Naive thymus-derived CD4-positive, alpha-beta T cell (primary cell): Measurements from ENCODE around the gene ZC3H14. TPM values are rescaled to one million over a fixed set of nuclear protein-coding genes. Genes with fewer than 3 reads are reported as not detected.

Experiments used
- ATAC-seq: fragments of 150-1000 bp; cut with Tn5 transposase; 2 replicates; pipeline ENCODE4 v1.10.0; 2021; ENCODE audit warnings: mild to moderate bottlenecking, moderate library complexity
- CTCF ChIA-PET: fragments of 350-600 bp; sonication (Branson Sonifier 250); formaldehyde crosslinking; loops from one replicate; lab custom pipeline; 2021; ENCODE audit warnings: antibody characterized with exemption; lab: Charles Lee
- POLR2A ChIA-PET: fragments of 350-600 bp; sonication (Branson Sonifier 250); formaldehyde crosslinking; loops from one replicate; lab custom pipeline; 2021; ENCODE audit warnings: antibody characterized with exemption, inconsistent platforms; lab: Charles Lee
- DNase-seq, 9 donors: peaks; one replicate each; pipeline versions ENCODE4 v3.0.0 to v3.0.0-alpha.2; 2020 to 2022; ENCODE audit warnings: mixed read lengths in 1 of 9
- H3K27ac ChIP-seq: one replicate; pipeline ENCODE4 v1.7.0; 2013; ENCODE audit warnings: mild to moderate bottlenecking, low read depth, low read length, moderate library complexity
- H3K27me3 ChIP-seq, 2 donors: one replicate each; pipeline ENCODE4 v1.7.0; 2013; ENCODE audit warnings: low read length in 2 of 2, mild to moderate bottlenecking in 2 of 2, moderate library complexity in 2 of 2; ENCODE audit not compliant: control insufficient read depth in 2 of 2, insufficient read depth in 2 of 2
- H3K36me3 ChIP-seq, 3 experiments: 1 replicate in 2 of 3; 2 replicates in 1 of 3; pipeline ENCODE4 v1.7.0; 2013; ENCODE audit warnings: low read length in 3 of 3, mild to moderate bottlenecking in 3 of 3, moderate library complexity in 1 of 3; ENCODE audit not compliant: insufficient read depth in 3 of 3, control insufficient read depth in 2 of 3
- H3K4me1 ChIP-seq, 2 donors: one replicate each; pipeline ENCODE4 v1.7.0; 2013; ENCODE audit warnings: low read length in 2 of 2, mild to moderate bottlenecking in 2 of 2, moderate library complexity in 1 of 2; ENCODE audit not compliant: control insufficient read depth in 2 of 2, insufficient read depth in 2 of 2
- H3K4me3 ChIP-seq: 2 replicates; pipeline ENCODE4 v1.7.0; 2013; ENCODE audit warnings: mild to moderate bottlenecking, low read length
- H3K9me3 ChIP-seq, 3 experiments: 1 replicate in 2 of 3; 2 replicates in 1 of 3; pipeline ENCODE4 v1.7.0; 2013; ENCODE audit warnings: low read length in 3 of 3; ENCODE audit not compliant: control insufficient read depth in 2 of 3
- H3K27ac Mint-ChIP-seq, 9 donors: one replicate each; pipeline ENCODE4 v1.8.0; 2020 to 2022; ENCODE audit warnings: mixed read lengths in 9 of 9, mild to moderate bottlenecking in 8 of 9, moderate library complexity in 5 of 9, inconsistent platforms in 2 of 9
- H3K27me3 Mint-ChIP-seq, 5 donors: one replicate each; pipeline ENCODE4 v1.8.0; 2021 to 2022; ENCODE audit warnings: mixed read lengths in 5 of 5, mild to moderate bottlenecking in 1 of 5
- H3K36me3 Mint-ChIP-seq, 5 donors: one replicate each; pipeline ENCODE4 v1.8.0; 2020 to 2022; ENCODE audit warnings: mixed read lengths in 5 of 5, mild to moderate bottlenecking in 3 of 5, inconsistent platforms in 1 of 5
- H3K4me1 Mint-ChIP-seq, 7 donors: one replicate each; pipeline ENCODE4 v1.8.0; 2020 to 2022; ENCODE audit warnings: mixed read lengths in 7 of 7, mild to moderate bottlenecking in 3 of 7, inconsistent platforms in 1 of 7
- H3K4me3 Mint-ChIP-seq, 10 donors: one replicate each; pipeline ENCODE4 v1.8.0; 2020 to 2022; ENCODE audit warnings: mild to moderate bottlenecking in 10 of 10, mixed read lengths in 10 of 10, moderate library complexity in 6 of 10, inconsistent platforms in 2 of 10
- H3K9me3 Mint-ChIP-seq, 11 donors: one replicate each; pipeline ENCODE4 v1.8.0; 2020 to 2022; ENCODE audit warnings: mixed read lengths in 11 of 11, mild to moderate bottlenecking in 4 of 11, inconsistent platforms in 1 of 11, moderate library complexity in 1 of 11
- intact Hi-C, 2 donors: fragments of 100-400 bp; cut with micrococcal nuclease; formaldehyde crosslinking; loops; one replicate each; pipeline ENCODE4 v1.15.1; 2023
- polyA plus RNA-seq, 2 donors: library from polyadenylated mRNA; unstranded; fragments of 300-500 nt; fragmentation: Illumina TruSeq; gene quantifications; one replicate each; pipeline ENCODE4 v1.2.3, GENCODE V29; 2021
- total RNA-seq, 6 experiments: library from RNA in 5 of 6; stranded (reverse) in 5 of 6; gene quantifications; 1 replicate in 5 of 6; 2 replicates in 1 of 6; pipeline ENCODE4 v1.2.3 and lab custom pipeline; 2021 to 2026

ZC3H14 gene
- total and polyA plus RNA-seq, 7 experiments from 2014 or later: 39.7 to 72.4 (median 45.6) TPM

GRCh38 chr14:88598097-88598675 is 35.3 kb downstream of the ZC3H14 start:
- POLR2A ChIA-PET: no interaction called here
- Histone ChIP-seq H3K27me3 (no peaks in the 10 kb centered on the region), H3K36me3 (peaks cover 10 to 57% (median 15%) of the 10 kb centered on the region in 3 experiments), H3K4me1 (peaks cover 0 to 9% of the 10 kb centered on the region in 2 donors), H3K27ac (no peak overlapping the region), H3K4me3 (no peak overlapping the region), H3K9me3 (no peaks in the 10 kb centered on the region)
- CTCF ChIA-PET: no interaction called here
- H3K27me3 Mint-ChIP-seq: no peaks in the 10 kb centered on the region
- no peak overlapping the region for H3K4me3 Mint-ChIP-seq
- intact Hi-C loops: no loop called here
- H3K9me3 Mint-ChIP-seq: no peaks in the 10 kb centered on the region
- peaks cover 20 to 71% (median 46%) of the 10 kb centered on the region in 5 donors for H3K36me3 Mint-ChIP-seq
- H3K4me1 Mint-ChIP-seq: peaks cover 17 to 32% (median 20%) of the 10 kb centered on the region in 7 donors
- H3K27ac Mint-ChIP-seq: no peak overlapping the region
- no peak for DNase-seq
- no peak for ATAC-seq

- Histone ChIP-seq H3K36me3 (peaks cover 13 to 60% (median 15%) of the 10 kb centered on the region in 3 experiments), H3K4me3 (no peak overlapping the region), H3K9me3 (no peaks in the 10 kb centered on the region), H3K27me3 (no peaks in the 10 kb centered on the region), H3K4me1 (peaks cover 0 to 9% of the 10 kb centered on the region in 2 donors), H3K27ac (no peak overlapping the region)
- Mint-ChIP-seq H3K27me3 (no peaks in the 10 kb centered on the region), H3K4me3 (peak overlapping the region in 3 of 10 donors; percentile 35 to 55 (median 39)), H3K4me1 (peaks cover 18 to 32% (median 22%) of the 10 kb centered on the region in 7 donors), H3K27ac (peak overlapping the region in 8 of 9 donors; percentile 8 to 84 (median 72)), H3K36me3 (peaks cover 20 to 68% (median 41%) of the 10 kb centered on the region in 5 donors), H3K9me3 (no peaks in the 10 kb centered on the region)
- ChIA-PET POLR2A (no interaction called here), CTCF (no interaction called here)
- no peak for ATAC-seq
- intact Hi-C loops: no loop called here
- DNase-seq: no peak
These were observed 36.5 kb downstream of the ZC3H14 start for GRCh38 chr14:88599326-88599725.

- no peaks in the 10 kb centered on the region for H3K9me3 Mint-ChIP-seq
- no peak overlapping the region for H3K27ac ChIP-seq
- no peaks in the 10 kb centered on the region for H3K27me3 Mint-ChIP-seq
- ChIA-PET CTCF (no interaction called here), POLR2A (no interaction called here)
- peaks cover 20 to 70% (median 39%) of the 10 kb centered on the region in 5 donors for H3K36me3 Mint-ChIP-seq
- H3K9me3 ChIP-seq: no peaks in the 10 kb centered on the region
- peaks cover 12 to 63% (median 15%) of the 10 kb centered on the region in 3 experiments for H3K36me3 ChIP-seq
- intact Hi-C loops: no loop called here
- no peak for ATAC-seq
- H3K4me3 ChIP-seq: no peak overlapping the region
- H3K27ac Mint-ChIP-seq: peak overlapping the region; percentile 0 to 84 (median 73)
- H3K4me3 Mint-ChIP-seq: peak overlapping the region in 7 of 10 donors; percentile 8 to 55 (median 39)
- H3K4me1 Mint-ChIP-seq: peaks cover 18 to 32% (median 22%) of the 10 kb centered on the region in 7 donors
- H3K4me1 ChIP-seq: peaks cover 0 to 9% of the 10 kb centered on the region in 2 donors
- peak in 1 of 9 donors; percentile 28 for DNase-seq
- H3K27me3 ChIP-seq: no peaks in the 10 kb centered on the region
These were observed 37.1 kb downstream of the ZC3H14 start for GRCh38 chr14:88599761-88600439.

GRCh38 chr14:88604212-88604611 is 41.4 kb downstream of the ZC3H14 start:
- intact Hi-C loops: no loop called here
- H3K4me3 ChIP-seq: no peak overlapping the region
- peaks cover 0 to 9% of the 10 kb centered on the region in 2 donors for H3K4me1 ChIP-seq
- H3K27ac ChIP-seq: no peak overlapping the region
- no peaks in the 10 kb centered on the region for H3K27me3 Mint-ChIP-seq
- H3K9me3 ChIP-seq: no peaks in the 10 kb centered on the region
- no peak for DNase-seq
- no peak overlapping the region for H3K27ac Mint-ChIP-seq
- H3K9me3 Mint-ChIP-seq: no peaks in the 10 kb centered on the region
- H3K36me3 ChIP-seq: peaks cover 22 to 64% (median 26%) of the 10 kb centered on the region in 3 experiments
- ATAC-seq: no peak
- H3K4me3 Mint-ChIP-seq: no peak overlapping the region
- H3K27me3 ChIP-seq: no peaks in the 10 kb centered on the region
- CTCF ChIA-PET: interaction anchor here (0.7 kb wide), 1 partner anchor 14 kb away, joined by 3 read pairs; no protein-coding TSS in a partner anchor
- peaks cover 13 to 29% (median 18%) of the 10 kb centered on the region in 7 donors for H3K4me1 Mint-ChIP-seq
- POLR2A ChIA-PET: no interaction called here
- peaks cover 14 to 69% (median 35%) of the 10 kb centered on the region in 5 donors for H3K36me3 Mint-ChIP-seq

- ATAC-seq: no peak
- ChIA-PET POLR2A (no interaction called here), CTCF (no interaction called here)
- Mint-ChIP-seq H3K27me3 (no peaks in the 10 kb centered on the region), H3K27ac (peak overlapping the region in 1 of 9 donors; percentile 49), H3K4me1 (peaks cover 0 to 18% (median 5%) of the 10 kb centered on the region in 7 donors), H3K36me3 (peaks cover 18 to 72% (median 32%) of the 10 kb centered on the region in 5 donors), H3K9me3 (no peaks in the 10 kb centered on the region), H3K4me3 (no peak overlapping the region)
- Histone ChIP-seq H3K27ac (no peak overlapping the region), H3K9me3 (no peaks in the 10 kb centered on the region), H3K36me3 (peaks cover 22 to 64% (median 32%) of the 10 kb centered on the region in 3 experiments), H3K4me3 (no peak overlapping the region), H3K4me1 (no peaks in the 10 kb centered on the region), H3K27me3 (no peaks in the 10 kb centered on the region)
- intact Hi-C loops: no loop called here
- no peak for DNase-seq
These were observed 42.8 kb downstream of the ZC3H14 start for GRCh38 chr14:88605594-88605993.

- peaks cover 15 to 71% (median 43%) of the 10 kb centered on the region in 5 donors for H3K36me3 Mint-ChIP-seq
- Histone ChIP-seq H3K9me3 (no peaks in the 10 kb centered on the region), H3K4me3 (no peak overlapping the region), H3K27me3 (no peaks in the 10 kb centered on the region), H3K27ac (no peak overlapping the region), H3K36me3 (peaks cover 15 to 68% (median 27%) of the 10 kb centered on the region in 3 experiments), H3K4me1 (no peaks in the 10 kb centered on the region)
- ATAC-seq (no peak), DNase-seq (no peak)
- peaks cover 8 to 21% (median 11%) of the 10 kb centered on the region in 7 donors for H3K4me1 Mint-ChIP-seq
- no peak overlapping the region for H3K4me3 Mint-ChIP-seq
- ChIA-PET POLR2A (no interaction called here), CTCF (no interaction called here)
- no peak overlapping the region for H3K27ac Mint-ChIP-seq
- no peaks in the 10 kb centered on the region for H3K9me3 Mint-ChIP-seq
- intact Hi-C loops: no loop called here
- H3K27me3 Mint-ChIP-seq: no peaks in the 10 kb centered on the region
These were observed 45.0 kb downstream of the ZC3H14 start for GRCh38 chr14:88607829-88608228.
